HEK293 (cell line): Measurements from ENCODE around the gene CRB3.

ENCODE experiments used
- CTCF ChIP-seq: fragments of 450-650 bp; formaldehyde crosslinking; IDR thresholded peaks from 2 replicates; pipeline ENCODE4 v1.5.1; 2016; ENCODE audit warnings: missing biosample characterization, missing genetic modification characterization
- EGR2 ChIP-seq: fragments of 450-650 bp; formaldehyde crosslinking; IDR thresholded peaks from 2 replicates; pipeline ENCODE4 v1.5.1; 2016; ENCODE audit warnings: low read depth, missing biosample characterization, missing genetic modification characterization
- ZNF692 ChIP-seq: fragments of 450-650 bp; formaldehyde crosslinking; IDR thresholded peaks from 2 replicates; pipeline ENCODE4 v1.5.1; 2016; ENCODE audit warnings: missing biosample characterization, missing genetic modification characterization

DNA sequence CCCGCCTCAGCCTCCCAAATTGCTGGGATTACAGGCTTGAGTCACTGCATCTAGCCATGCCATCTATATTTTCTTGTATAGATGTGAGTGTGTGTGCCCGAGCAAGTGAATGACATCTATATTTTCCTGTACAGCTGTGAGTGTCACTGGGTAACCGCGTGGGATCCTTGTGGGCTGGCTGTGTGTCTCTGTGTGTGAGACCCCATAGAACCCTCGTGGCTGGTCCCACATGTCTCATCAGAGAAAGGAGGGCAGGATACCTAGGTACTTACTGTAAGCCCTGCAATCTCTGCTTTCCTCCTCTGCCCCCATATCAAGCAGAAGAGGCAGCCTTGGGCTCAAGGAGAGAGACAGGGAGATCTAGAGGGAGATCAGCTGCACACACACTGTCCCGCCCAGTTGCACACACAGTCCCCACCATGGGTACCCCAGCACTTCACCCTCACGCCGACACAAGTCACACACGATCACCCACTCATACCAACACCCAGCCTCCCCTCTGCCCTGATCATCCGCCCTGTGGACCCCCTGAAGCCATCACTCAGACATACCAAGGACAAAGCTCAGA lies 16.9 kb downstream of the CRB3 start:
- no peak for TF ChIP-seq CTCF (tag by site-specific recombination)
- TF ChIP-seq EGR2 = no peak
- TF ChIP-seq ZNF692 (tag by site-specific recombination) = no peak
